Measurements from ENCODE around the gene MPC2.

MPC2 gene

DNA sequence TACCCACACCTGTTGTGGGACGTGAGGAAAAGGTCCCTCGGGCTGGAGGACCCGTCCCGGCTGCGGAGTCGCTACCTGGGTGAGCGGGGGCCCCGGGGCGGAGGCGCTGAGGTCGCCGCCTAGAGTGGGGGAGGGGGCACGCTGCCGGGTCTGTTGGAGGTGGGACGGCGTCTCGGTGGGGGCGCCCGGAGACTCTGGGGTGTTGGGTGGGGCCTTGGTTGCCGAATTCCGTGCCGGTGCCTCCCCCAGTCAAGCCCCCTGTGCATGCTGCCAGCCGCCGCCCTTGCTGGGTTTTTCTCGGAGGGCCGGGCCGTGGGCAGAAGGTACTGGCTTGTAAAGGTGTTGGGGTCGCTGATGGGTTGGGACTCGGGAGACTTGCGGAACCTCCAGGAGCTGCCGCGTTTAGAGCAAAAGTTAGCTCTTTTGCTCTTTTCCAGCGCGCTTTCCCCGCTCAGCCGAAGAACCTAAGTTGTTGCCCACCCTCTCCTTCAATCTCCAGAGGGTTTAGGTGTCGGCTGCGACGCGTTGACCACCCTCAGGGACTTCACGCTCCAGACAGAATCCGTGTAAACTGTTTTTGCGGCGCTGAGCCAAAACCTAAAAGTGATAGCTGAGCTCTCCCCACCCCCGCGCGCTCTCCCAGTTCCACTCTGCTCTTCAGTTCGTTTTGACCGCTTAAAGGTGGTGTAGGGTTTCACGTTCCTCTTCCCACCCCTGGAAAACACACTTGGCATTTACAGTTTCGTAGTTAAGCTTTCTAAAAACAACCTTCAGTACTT lies at the start of gene MPC2:
Gene MPC2 (minus strand): TSS at position 143 of the 779 bp plus-strand sequence. CDS start 1,231 bp downstream, outside the sequence.
- peaks cover 10 to 11% of the 10 kb centered on the region in 2 donors for H3K4me1 ChIP-seq (ENCODE audit: control insufficient read depth in 1 of 2, insufficient read depth in 2 of 2, low read length in 2 of 2)
- H3K27me3 ChIP-seq (ENCODE audit: control insufficient read depth in 1 of 2, insufficient read depth in 2 of 2, low read length in 2 of 2) = no peaks in the 10 kb centered on the region
- H3K36me3 ChIP-seq (ENCODE audit: control insufficient read depth in 1 of 2, insufficient read depth in 2 of 2, low read length in 2 of 2) = no peaks in the 10 kb centered on the region
- H3K9me3 ChIP-seq (ENCODE audit: control insufficient read depth in 1 of 2, low read length in 2 of 2) = no peaks in the 10 kb centered on the region
- H3K27ac ChIP-seq (ENCODE audit: low read depth, low read length) = peak within 1 kb of the TSS; percentile 97
- peak within 1 kb of the TSS; percentile 92 to 93 for H3K4me3 ChIP-seq (ENCODE audit: low read depth in 1 of 2, low read length in 2 of 2)
- H3K9ac ChIP-seq (ENCODE audit: low read depth in 1 of 2, low read length in 2 of 2) = peak within 1 kb of the TSS; percentile 90 to 95

DNA sequence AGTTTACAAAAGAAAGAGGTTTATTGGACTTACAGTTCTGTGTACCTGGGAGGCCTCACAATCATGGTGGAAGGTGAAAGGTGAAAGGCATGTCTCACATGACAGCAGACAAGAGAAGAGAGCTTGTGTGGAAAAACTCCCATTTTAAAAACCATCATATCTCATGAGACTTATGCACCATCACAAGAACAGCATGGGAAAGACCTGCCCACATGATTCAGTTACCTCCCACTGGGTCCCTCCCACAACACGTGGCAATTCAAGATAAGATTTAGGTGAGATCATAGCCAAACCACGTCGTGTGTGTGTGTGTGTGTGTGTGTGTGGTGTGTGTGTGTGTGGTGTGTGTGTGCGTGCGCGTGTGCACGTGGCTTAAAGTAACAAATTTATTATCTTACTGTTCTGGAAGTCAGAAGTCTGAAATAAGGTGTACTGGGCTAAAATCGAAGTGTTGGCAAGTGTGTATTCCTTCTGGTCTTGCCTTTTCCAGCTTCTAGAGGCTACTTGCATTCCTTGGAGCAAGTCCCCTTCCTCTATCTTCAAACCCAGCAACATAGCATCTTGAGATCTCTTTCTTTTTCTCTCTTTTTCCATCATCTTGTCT lies 48.1 kb upstream of the MPC2 start:
- H3K27ac ChIP-seq (ENCODE audit: low read depth, low read length) = no peak overlapping the region
- no peaks in the 10 kb centered on the region for H3K4me1 ChIP-seq (ENCODE audit: control insufficient read depth in 1 of 2, insufficient read depth in 2 of 2, low read length in 2 of 2)
- H3K27me3 ChIP-seq (ENCODE audit: control insufficient read depth in 1 of 2, insufficient read depth in 2 of 2, low read length in 2 of 2) = no peaks in the 10 kb centered on the region
- H3K36me3 ChIP-seq (ENCODE audit: control insufficient read depth in 1 of 2, insufficient read depth in 2 of 2, low read length in 2 of 2) = peaks cover 9 to 11% of the 10 kb centered on the region in 2 donors
- H3K9ac ChIP-seq (ENCODE audit: low read depth in 1 of 2, low read length in 2 of 2) = no peak overlapping the region
- H3K4me3 ChIP-seq (ENCODE audit: low read depth in 1 of 2, low read length in 2 of 2) = no peak overlapping the region
- H3K9me3 ChIP-seq (ENCODE audit: control insufficient read depth in 1 of 2, low read length in 2 of 2) = no peaks in the 10 kb centered on the region

- no peak overlapping the region for H3K27ac ChIP-seq (ENCODE audit: low read depth, low read length)
- no peaks in the 10 kb centered on the region for H3K4me1 ChIP-seq (ENCODE audit: control insufficient read depth in 1 of 2, insufficient read depth in 2 of 2, low read length in 2 of 2)
- peaks cover 9 to 11% of the 10 kb centered on the region in 2 donors for H3K36me3 ChIP-seq (ENCODE audit: control insufficient read depth in 1 of 2, insufficient read depth in 2 of 2, low read length in 2 of 2)
- H3K4me3 ChIP-seq (ENCODE audit: low read depth in 1 of 2, low read length in 2 of 2) = no peak overlapping the region
- H3K9ac ChIP-seq (ENCODE audit: low read depth in 1 of 2, low read length in 2 of 2) = no peak overlapping the region
- no peaks in the 10 kb centered on the region for H3K9me3 ChIP-seq (ENCODE audit: control insufficient read depth in 1 of 2, low read length in 2 of 2)
- H3K27me3 ChIP-seq (ENCODE audit: control insufficient read depth in 1 of 2, insufficient read depth in 2 of 2, low read length in 2 of 2) = no peaks in the 10 kb centered on the region
Observed at GRCh38 chr1:167983797-167984420, 47.0 kb upstream of the MPC2 start.

DNA sequence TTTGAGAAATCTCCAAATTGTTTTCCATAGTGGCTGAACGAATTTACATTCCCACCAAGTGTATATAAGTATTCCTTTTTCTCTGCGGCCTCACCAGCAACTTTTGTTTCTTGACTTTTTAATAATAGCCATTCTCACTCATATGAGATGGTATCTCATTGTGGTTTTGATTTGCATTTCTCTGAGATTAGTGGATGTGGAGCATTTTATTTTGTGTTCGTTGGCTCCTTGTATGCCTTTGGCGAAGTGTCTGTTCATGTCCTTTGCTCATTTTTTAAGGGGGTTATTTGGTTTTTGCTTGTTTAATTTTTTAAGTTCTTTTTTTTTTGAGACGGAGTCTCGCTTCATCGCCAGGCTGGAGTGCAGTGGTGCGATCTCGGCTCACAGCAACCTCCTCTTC lies 45.1 kb upstream of the MPC2 start:
- Histone ChIP-seq H3K4me1 (ENCODE audit: control insufficient read depth in 1 of 2, insufficient read depth in 2 of 2, low read length in 2 of 2) (no peaks in the 10 kb centered on the region), H3K9ac (ENCODE audit: low read depth in 1 of 2, low read length in 2 of 2) (no peak overlapping the region), H3K27ac (ENCODE audit: low read depth, low read length) (no peak overlapping the region), H3K9me3 (ENCODE audit: control insufficient read depth in 1 of 2, low read length in 2 of 2) (no peaks in the 10 kb centered on the region), H3K36me3 (ENCODE audit: control insufficient read depth in 1 of 2, insufficient read depth in 2 of 2, low read length in 2 of 2) (peaks cover 9 to 11% of the 10 kb centered on the region in 2 donors), H3K4me3 (ENCODE audit: low read depth in 1 of 2, low read length in 2 of 2) (no peak overlapping the region), H3K27me3 (ENCODE audit: control insufficient read depth in 1 of 2, insufficient read depth in 2 of 2, low read length in 2 of 2) (no peaks in the 10 kb centered on the region)

GRCh38 chr1:167977245-167977644 lies 40.4 kb upstream of the MPC2 start:
- Histone ChIP-seq H3K4me3 (ENCODE audit: low read depth in 1 of 2, low read length in 2 of 2) (no peak overlapping the region), H3K4me1 (ENCODE audit: control insufficient read depth in 1 of 2, insufficient read depth in 2 of 2, low read length in 2 of 2) (no peaks in the 10 kb centered on the region), H3K27me3 (ENCODE audit: control insufficient read depth in 1 of 2, insufficient read depth in 2 of 2, low read length in 2 of 2) (no peaks in the 10 kb centered on the region), H3K36me3 (ENCODE audit: control insufficient read depth in 1 of 2, insufficient read depth in 2 of 2, low read length in 2 of 2) (peaks cover 9 to 30% of the 10 kb centered on the region in 2 donors), H3K9me3 (ENCODE audit: control insufficient read depth in 1 of 2, low read length in 2 of 2) (no peaks in the 10 kb centered on the region), H3K9ac (ENCODE audit: low read depth in 1 of 2, low read length in 2 of 2) (no peak overlapping the region), H3K27ac (ENCODE audit: low read depth, low read length) (no peak overlapping the region)

- Histone ChIP-seq H3K9me3 (ENCODE audit: control insufficient read depth in 1 of 2, low read length in 2 of 2) (no peaks in the 10 kb centered on the region), H3K4me3 (ENCODE audit: low read depth in 1 of 2, low read length in 2 of 2) (no peak overlapping the region), H3K9ac (ENCODE audit: low read depth in 1 of 2, low read length in 2 of 2) (no peak overlapping the region), H3K27ac (ENCODE audit: low read depth, low read length) (no peak overlapping the region), H3K4me1 (ENCODE audit: control insufficient read depth in 1 of 2, insufficient read depth in 2 of 2, low read length in 2 of 2) (no peaks in the 10 kb centered on the region), H3K36me3 (ENCODE audit: control insufficient read depth in 1 of 2, insufficient read depth in 2 of 2, low read length in 2 of 2) (peaks cover 9 to 22% of the 10 kb centered on the region in 2 donors), H3K27me3 (ENCODE audit: control insufficient read depth in 1 of 2, insufficient read depth in 2 of 2, low read length in 2 of 2) (no peaks in the 10 kb centered on the region)
Observed at GRCh38 chr1:167974698-167975097, 37.8 kb upstream of the MPC2 start.

DNA sequence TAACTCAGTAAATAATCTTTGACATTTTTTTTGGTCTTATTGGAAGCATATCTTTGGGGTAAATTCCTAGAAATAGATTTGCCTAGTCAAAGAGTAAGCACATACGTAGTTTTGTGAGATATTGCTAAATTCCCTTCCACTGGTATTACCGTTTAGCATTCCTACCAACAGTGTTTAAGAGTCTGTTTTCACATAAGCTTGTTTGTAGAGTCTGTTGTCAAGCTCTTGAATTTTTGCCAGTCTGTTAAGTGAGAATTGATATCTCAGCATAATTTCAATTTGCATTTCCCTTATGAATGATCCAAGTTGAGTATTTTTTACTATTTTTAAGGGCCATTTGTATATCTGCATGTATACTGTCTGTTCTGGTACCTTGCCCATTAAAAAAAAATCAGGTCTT lies 37.0 kb upstream of the MPC2 start:
- Histone ChIP-seq H3K4me1 (ENCODE audit: control insufficient read depth in 1 of 2, insufficient read depth in 2 of 2, low read length in 2 of 2) (no peaks in the 10 kb centered on the region), H3K9ac (ENCODE audit: low read depth in 1 of 2, low read length in 2 of 2) (no peak overlapping the region), H3K27ac (ENCODE audit: low read depth, low read length) (no peak overlapping the region), H3K4me3 (ENCODE audit: low read depth in 1 of 2, low read length in 2 of 2) (no peak overlapping the region), H3K9me3 (ENCODE audit: control insufficient read depth in 1 of 2, low read length in 2 of 2) (no peaks in the 10 kb centered on the region), H3K27me3 (ENCODE audit: control insufficient read depth in 1 of 2, insufficient read depth in 2 of 2, low read length in 2 of 2) (no peaks in the 10 kb centered on the region), H3K36me3 (ENCODE audit: control insufficient read depth in 1 of 2, insufficient read depth in 2 of 2, low read length in 2 of 2) (peaks cover 9 to 22% of the 10 kb centered on the region in 2 donors)

- no peaks in the 10 kb centered on the region for H3K27me3 ChIP-seq (ENCODE audit: control insufficient read depth in 1 of 2, insufficient read depth in 2 of 2, low read length in 2 of 2)
- H3K27ac ChIP-seq (ENCODE audit: low read depth, low read length) = no peak overlapping the region
- H3K36me3 ChIP-seq (ENCODE audit: control insufficient read depth in 1 of 2, insufficient read depth in 2 of 2, low read length in 2 of 2) = peaks cover 8 to 14% of the 10 kb centered on the region in 2 donors
- no peak overlapping the region for H3K9ac ChIP-seq (ENCODE audit: low read depth in 1 of 2, low read length in 2 of 2)
- H3K9me3 ChIP-seq (ENCODE audit: control insufficient read depth in 1 of 2, low read length in 2 of 2) = no peaks in the 10 kb centered on the region
- no peaks in the 10 kb centered on the region for H3K4me1 ChIP-seq (ENCODE audit: control insufficient read depth in 1 of 2, insufficient read depth in 2 of 2, low read length in 2 of 2)
- no peak overlapping the region for H3K4me3 ChIP-seq (ENCODE audit: low read depth in 1 of 2, low read length in 2 of 2)
Observed at GRCh38 chr1:167968569-167968968, 31.7 kb upstream of the MPC2 start.

GRCh38 chr1:167966050-167966449 lies 29.2 kb upstream of the MPC2 start:
- Histone ChIP-seq H3K4me1 (ENCODE audit: control insufficient read depth in 1 of 2, insufficient read depth in 2 of 2, low read length in 2 of 2) (no peaks in the 10 kb centered on the region), H3K27me3 (ENCODE audit: control insufficient read depth in 1 of 2, insufficient read depth in 2 of 2, low read length in 2 of 2) (no peaks in the 10 kb centered on the region), H3K9ac (ENCODE audit: low read depth in 1 of 2, low read length in 2 of 2) (no peak overlapping the region), H3K9me3 (ENCODE audit: control insufficient read depth in 1 of 2, low read length in 2 of 2) (no peaks in the 10 kb centered on the region), H3K36me3 (ENCODE audit: control insufficient read depth in 1 of 2, insufficient read depth in 2 of 2, low read length in 2 of 2) (peaks cover 8 to 16% of the 10 kb centered on the region in 2 donors), H3K27ac (ENCODE audit: low read depth, low read length) (no peak overlapping the region), H3K4me3 (ENCODE audit: low read depth in 1 of 2, low read length in 2 of 2) (no peak overlapping the region)

- Histone ChIP-seq H3K4me1 (ENCODE audit: control insufficient read depth in 1 of 2, insufficient read depth in 2 of 2, low read length in 2 of 2) (no peaks in the 10 kb centered on the region), H3K27ac (ENCODE audit: low read depth, low read length) (no peak overlapping the region), H3K27me3 (ENCODE audit: control insufficient read depth in 1 of 2, insufficient read depth in 2 of 2, low read length in 2 of 2) (no peaks in the 10 kb centered on the region)
Observed at GRCh38 chr1:167964646-167965045, 27.8 kb upstream of the MPC2 start.

More at GRCh38 chr1:167964646-167965045, 27.8 kb upstream of the MPC2 start:
- no peak overlapping the region for H3K9ac ChIP-seq (ENCODE audit: low read depth in 1 of 2, low read length in 2 of 2)
- no peak overlapping the region for H3K4me3 ChIP-seq (ENCODE audit: low read depth in 1 of 2, low read length in 2 of 2)
- H3K9me3 ChIP-seq (ENCODE audit: control insufficient read depth in 1 of 2, low read length in 2 of 2) = no peaks in the 10 kb centered on the region
- peaks cover 8 to 16% of the 10 kb centered on the region in 2 donors for H3K36me3 ChIP-seq (ENCODE audit: control insufficient read depth in 1 of 2, insufficient read depth in 2 of 2, low read length in 2 of 2)

Measured in duodenal mucosa (tissue), 2 donors.